Stimulated activated CD8-positive, alpha-beta memory T cell treated with anti-CD3 and anti-CD28 coated beads, Interleukin-12 subunit alpha, Interleukin-12 subunit beta, amount 100 ng/mL, for 24 hours (primary cell): ENCODE results near the gene GPNMB.

Source experiments
- DNase-seq: peaks from one replicate; pipeline ENCODE4 v3.0.0-alpha.2; 2020; ENCODE audit errors: extremely low read depth

Gene GPNMB

DNA sequence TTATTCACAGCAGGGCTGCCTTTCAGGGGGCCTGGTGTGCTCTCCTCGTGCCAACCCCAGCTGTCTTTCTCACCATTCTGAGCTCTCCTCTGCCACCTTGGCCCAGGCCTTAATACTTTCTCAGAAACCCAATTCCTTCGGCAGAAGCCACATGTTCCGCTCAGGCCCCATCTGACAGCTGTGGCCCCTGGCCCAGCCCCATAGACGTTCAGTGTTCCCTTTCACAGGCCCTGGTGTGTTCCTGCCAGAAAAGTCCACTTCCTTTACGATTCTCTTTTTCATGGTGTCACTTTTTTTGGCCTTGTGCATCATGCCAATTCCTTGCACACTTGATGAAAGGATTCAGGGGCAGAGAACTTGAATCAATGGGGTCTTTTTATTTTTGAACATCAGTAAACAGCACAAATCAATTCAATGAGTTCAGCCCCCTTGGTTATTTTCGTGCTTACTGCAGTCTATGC lies 15.9 kb upstream of the GPNMB start:
- no peak for DNase-seq

GRCh38 chr7:23232966-23233365 lies 13.6 kb upstream of the GPNMB start:
- no peak for DNase-seq

- no peak for DNase-seq
These were observed 11.8 kb upstream of the GPNMB start for GRCh38 chr7:23234569-23235296.

- DNase-seq, result no peak
These were observed 10.8 kb upstream of the GPNMB start for GRCh38 chr7:23235813-23236221.

- DNase-seq, result no peak
These were observed 9.6 kb upstream of the GPNMB start for GRCh38 chr7:23237000-23237399.

GRCh38 chr7:23238983-23239652 lies 7.5 kb upstream of the GPNMB start:
- no peak for DNase-seq

DNA sequence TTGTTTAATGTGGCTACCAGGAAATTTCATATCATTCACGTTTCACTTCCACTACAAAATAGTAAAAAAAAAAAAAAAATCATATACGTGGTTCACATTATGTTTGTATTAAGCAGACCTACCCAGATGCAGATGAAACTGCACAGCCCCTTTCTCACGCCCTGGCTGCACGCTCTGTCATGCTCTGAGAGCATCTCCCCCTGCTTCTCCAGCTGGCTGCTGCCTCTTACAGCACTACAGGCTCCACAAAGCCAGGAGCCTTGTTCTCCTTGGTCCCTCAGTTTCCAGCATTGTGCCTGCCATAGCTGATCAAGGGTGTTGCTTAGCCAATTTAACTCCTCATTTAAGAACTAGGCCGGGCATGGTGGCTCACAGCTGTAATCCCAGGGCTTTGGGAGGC lies 6.9 kb upstream of the GPNMB start:
- DNase-seq, result no peak

GRCh38 chr7:23242321-23242720 lies 4.3 kb upstream of the GPNMB start:
- DNase-seq, result no peak

DNA sequence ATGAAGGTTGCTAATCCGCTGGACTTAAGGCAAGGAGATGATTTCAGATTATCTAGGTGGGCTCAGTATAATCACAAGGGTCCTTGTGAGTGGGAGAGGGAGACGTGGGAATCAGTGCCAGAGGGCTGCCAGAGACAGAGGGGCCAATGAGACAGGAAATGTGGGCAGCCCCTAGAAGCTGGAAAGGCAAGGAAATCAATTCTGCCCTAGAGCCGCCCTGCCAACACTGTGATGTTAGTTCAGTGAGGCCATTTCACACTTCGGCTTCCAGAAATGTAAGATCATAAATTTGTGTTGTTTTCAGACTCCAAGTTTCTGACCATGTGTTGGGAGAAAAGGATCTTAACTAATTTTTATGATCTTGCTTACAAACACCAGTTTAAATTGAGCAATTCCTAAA lies 3.6 kb upstream of the GPNMB start:
- DNase-seq, result no peak

DNA sequence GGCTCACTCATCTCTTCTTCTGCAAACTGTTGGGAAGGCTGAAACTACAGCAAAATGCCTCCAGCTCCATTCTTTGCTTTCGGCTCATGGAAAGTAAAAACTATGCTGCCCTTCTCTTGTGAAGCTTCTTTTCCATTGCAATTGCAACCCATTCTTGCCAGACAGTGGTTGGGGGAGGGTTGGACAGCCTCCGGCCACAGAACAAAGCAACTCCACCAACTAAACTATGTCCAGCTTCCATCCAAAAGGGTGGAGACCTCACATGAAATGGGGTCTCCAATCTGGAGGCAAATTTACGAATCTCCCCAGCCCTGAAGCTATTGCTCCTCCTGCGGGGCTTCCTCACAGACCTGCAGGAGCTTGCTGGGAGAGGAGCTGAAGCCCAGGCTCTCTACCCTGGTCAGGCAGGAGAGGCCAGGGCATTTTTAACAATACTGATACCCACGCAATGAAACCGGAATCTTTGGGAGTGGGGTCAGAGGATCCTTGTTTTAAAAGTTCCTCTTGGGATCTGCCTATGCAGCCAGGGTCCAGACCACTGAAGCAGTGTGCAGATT lies 549 bp downstream of the GPNMB start:
- DNase-seq, result no peak

GRCh38 chr7:23247603-23248335 lies 1.2 kb downstream of the GPNMB start:
- no peak for DNase-seq

DNA sequence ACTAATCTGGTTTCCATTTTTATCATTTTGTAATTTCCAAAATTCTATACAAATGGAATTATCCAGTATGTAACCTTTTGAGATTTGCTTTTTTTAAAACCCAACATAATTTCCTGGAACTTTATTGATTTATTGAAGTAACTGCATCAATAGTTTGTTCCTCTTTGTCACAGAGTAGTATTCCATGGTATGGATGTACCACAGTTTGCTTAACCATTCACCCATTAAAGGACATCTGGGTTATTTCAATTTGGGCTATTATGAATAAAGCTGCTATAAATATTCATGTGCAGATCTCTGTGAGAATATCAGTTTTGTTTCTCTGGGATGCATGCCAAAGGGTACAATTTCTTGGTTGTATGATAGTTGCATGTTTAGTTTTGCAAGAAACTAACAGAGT lies 2.9 kb downstream of the GPNMB start:
- no peak for DNase-seq

DNA sequence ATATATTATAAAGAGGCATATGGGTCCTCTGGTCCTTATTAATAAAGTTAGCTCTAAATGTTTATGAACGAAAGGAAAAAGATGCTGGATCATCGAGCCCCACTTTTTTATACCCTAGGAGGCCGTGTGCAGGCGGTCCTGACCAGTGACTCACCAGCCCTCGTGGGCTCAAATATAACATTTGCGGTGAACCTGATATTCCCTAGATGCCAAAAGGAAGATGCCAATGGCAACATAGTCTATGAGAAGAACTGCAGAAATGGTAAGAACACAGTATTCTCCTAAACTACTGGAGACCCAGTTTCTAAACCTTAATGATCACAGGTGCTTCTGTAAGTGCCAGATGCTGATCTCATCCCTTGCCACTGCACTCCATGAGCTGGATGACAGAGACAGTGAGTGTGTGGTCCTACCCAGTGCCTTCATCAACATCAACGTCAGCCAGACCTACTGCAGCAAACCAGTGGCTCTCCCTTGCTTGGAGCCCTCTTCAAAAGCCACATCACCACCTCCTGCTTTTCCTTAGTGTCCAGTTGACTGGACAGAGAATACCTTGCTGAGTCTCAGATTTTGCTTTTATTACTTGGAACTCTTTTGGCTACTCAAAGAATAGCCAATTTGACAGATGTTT lies 7.6 kb downstream of the GPNMB start:
- no peak for DNase-seq

- DNase-seq, result no peak
These were observed 10.2 kb downstream of the GPNMB start for GRCh38 chr7:23256731-23257130.

GRCh38 chr7:23260371-23260770 lies 13.8 kb downstream of the GPNMB start:
- no peak for DNase-seq

DNA sequence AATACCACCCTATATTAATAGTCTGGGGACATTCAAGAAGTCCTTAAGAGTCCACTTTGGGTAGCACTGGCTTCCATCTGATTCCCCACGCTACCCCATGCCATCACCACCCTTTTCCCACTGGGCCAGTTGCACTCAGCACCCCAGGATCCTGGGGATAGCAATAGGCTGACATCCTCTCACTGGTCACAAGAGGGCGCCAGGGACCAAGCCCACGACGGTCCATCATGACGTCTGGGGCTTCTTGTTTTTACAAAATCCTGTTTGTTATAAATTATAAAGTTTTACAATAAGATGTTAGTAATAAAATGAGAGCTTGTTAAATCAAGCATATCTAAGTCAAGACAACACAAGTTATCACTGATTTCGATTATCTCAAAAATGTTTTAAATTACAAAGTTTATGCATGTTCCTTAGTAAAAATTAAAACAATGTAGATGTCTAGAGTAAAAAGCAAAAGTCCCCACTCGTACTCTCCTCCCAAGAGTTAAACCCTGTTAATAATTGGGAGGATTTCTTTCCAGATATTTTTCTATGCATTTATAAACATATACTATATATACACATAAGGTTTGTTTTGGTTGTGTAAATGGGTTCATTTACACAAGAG lies 15.4 kb downstream of the GPNMB start:
- no peak for DNase-seq

GRCh38 chr7:23264916-23265458 lies 18.4 kb downstream of the GPNMB start:
- no peak for DNase-seq

- DNase-seq, result no peak
These were observed 20.3 kb downstream of the GPNMB start for GRCh38 chr7:23266918-23267317.

DNA sequence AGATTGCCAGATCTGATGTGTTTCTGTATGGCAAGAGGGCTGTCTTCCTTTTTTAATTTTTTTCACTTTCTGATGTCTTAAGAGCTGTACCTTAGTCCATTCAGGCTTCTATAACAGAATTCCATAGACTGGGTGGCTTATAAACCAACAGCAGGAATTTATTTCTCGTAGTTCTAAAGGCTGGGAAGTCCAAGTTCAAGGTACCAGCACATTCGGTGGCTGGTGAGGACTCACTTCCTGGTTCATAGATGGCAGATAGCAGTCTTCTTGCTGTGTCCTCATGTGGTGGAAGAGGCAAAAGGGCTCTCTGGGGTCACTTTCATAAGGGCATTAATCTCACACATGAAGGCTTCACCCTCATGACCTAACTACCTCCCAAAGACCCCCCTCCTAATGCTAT lies 20.8 kb downstream of the GPNMB start:
- no peak for DNase-seq

DNA sequence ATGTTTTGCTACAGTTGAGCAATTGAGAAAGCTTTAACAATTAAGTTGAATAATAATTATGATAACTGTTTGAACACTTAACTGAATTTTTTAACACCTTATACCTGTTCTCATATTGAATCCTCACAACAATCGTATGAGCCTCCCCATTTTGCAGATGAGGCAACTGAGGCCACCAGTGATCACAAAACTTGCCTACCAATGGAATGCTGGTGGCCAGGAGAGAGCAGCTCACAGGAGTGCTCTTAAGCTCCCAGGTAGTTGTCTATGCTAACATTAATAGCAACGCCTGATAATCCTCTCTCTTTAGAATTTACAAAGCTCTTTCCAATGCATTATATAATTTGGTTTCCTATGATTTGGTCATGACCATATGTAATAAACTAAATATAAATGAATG lies 21.6 kb downstream of the GPNMB start:
- DNase-seq, result no peak

GRCh38 chr7:23268746-23269145 lies 22.2 kb downstream of the GPNMB start:
- no peak for DNase-seq
